Astrocyte of the spinal cord (primary cell): ENCODE data around the gene BCAS1.
"Not testable (repeated sequence)": the region's sequence is repeated elsewhere in the genome, so short reads cannot be mapped to it uniquely, and the experiment has no call there.

Experiments used
- DNase-seq: peaks from one replicate; pipeline ENCODE4 v3.0.0; 2011; ENCODE audit warnings: low read depth, low spot score
- H3K4me3 ChIP-seq: 2 replicates; pipeline ENCODE4 v1.5.1; 2011; ENCODE audit warnings: low read depth, mild to moderate bottlenecking, low read length, moderate library complexity
- in situ Hi-C: cut with HindIII; loops from 2 replicates; pipeline ENCODE4 v1.10.0; 2017; ENCODE audit warnings: low sequenced_read_pairs
- TF ChIP-seq, protein P1 (sequence below): IDR thresholded peaks from 2 replicates; pipeline ENCODE4 v1.5.1; 2012; ENCODE audit warnings: low read depth, mild to moderate bottlenecking, low read length, inconsistent platforms

Gene BCAS1

DNA sequence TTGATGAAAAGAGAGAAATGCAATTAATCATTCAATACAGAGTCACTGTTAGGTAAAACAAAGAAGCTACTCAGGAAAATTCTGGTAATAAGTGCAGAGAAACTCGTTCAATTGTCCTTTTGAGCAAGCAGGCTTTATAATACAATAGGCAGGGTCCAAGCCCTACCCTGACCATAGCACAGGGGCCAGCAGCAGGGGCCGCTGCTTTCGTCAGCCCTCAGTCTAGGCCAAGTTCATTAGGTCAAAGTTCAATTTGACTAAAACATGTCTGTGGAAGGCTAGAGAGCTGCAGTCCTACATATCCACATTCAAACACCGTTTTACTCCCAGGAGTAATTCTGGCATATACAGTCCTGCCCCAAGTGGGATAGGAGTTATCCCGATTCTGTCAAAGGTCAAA, 94.6 kb downstream of the BCAS1 start:
- TF ChIP-seq, protein P1, sequence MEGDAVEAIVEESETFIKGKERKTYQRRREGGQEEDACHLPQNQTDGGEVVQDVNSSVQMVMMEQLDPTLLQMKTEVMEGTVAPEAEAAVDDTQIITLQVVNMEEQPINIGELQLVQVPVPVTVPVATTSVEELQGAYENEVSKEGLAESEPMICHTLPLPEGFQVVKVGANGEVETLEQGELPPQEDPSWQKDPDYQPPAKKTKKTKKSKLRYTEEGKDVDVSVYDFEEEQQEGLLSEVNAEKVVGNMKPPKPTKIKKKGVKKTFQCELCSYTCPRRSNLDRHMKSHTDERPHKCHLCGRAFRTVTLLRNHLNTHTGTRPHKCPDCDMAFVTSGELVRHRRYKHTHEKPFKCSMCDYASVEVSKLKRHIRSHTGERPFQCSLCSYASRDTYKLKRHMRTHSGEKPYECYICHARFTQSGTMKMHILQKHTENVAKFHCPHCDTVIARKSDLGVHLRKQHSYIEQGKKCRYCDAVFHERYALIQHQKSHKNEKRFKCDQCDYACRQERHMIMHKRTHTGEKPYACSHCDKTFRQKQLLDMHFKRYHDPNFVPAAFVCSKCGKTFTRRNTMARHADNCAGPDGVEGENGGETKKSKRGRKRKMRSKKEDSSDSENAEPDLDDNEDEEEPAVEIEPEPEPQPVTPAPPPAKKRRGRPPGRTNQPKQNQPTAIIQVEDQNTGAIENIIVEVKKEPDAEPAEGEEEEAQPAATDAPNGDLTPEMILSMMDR = no peak
- no peak overlapping the region for H3K4me3 ChIP-seq
- no peak for DNase-seq
- in situ Hi-C loops = no loop called here

DNA sequence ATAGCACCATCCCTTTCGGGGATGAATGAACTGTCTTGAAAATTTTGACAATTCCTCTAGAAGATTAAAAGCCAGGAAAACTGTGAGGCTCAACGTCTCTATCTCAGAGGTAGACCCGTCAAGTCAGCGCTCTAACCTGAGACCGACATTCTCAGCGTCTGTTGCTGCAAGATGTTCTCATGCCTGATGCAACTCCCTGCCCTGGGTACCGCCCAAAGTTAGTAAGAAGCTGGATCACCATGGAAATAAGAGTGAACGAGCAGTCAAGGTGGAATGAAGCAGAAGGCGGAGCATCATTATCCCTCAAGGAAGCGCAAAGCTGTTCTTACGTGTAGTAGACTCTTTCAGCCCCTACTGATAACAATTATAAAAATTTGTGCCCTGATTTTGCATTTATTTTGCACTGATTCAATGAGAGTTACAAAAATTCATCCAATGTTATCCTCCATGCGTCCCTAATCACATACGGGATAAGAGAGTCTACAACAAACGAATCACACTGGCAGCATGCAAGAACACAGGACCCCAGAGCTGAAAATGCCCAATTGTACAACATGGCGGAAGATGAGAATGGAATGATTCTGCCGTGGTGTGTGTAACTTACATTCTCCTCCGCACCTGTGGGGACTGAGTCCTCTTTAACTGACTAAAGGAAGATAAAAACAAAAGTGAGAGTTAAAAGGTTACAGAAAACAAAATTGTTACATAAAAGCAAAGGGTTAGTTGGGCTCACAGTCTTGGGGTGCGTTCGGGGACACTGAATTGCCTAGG, 95.4 kb downstream of the BCAS1 start:
- in situ Hi-C loops = no loop called here
- DNase-seq = no peak
- no peak overlapping the region for H3K4me3 ChIP-seq
- TF ChIP-seq, protein P1 = no peak

DNA sequence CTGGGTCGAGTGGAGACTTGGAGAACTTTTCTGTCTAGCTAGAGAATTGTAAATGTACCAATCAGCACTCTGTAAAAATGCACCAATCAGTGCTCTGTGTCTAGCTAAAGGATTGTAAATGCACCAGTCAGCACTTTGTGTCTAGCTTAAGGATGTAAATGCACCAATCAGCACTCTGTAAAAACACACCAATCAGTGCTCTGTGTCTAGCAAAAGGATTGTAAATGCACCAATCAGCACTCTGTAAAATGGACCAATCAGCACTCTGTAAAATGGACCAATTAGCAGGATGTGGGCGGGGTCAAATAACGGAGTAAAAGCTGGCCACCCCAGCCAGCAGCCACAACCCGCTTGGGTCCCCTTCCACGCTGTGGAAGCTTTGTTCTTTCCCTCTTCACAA, 96.5 kb downstream of the BCAS1 start:
- H3K4me3 ChIP-seq, in situ Hi-C loops, DNase-seq: not testable (repeated sequence)

DNA sequence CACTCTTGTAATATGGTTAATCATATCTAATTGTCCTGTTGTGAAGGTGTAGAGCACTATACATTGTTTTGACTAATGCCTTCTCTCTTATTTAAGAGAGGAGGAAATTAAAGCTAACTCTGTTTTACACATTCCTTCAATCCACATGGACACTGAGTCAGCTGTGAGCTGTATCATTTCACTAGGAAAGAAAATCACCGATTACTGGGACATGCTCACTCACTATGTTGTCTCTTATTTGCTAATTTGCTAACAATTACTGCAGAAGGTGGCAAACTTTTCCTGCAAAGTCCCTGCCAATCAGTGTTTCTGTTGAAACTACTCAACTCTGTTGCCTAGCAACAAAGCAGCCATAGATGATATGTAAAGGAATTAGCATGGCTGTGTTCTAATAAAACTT, 98.2 kb downstream of the BCAS1 start:
- TF ChIP-seq, protein P1 = no peak
- in situ Hi-C loops = no loop called here
- no peak overlapping the region for H3K4me3 ChIP-seq
- DNase-seq = no peak

DNA sequence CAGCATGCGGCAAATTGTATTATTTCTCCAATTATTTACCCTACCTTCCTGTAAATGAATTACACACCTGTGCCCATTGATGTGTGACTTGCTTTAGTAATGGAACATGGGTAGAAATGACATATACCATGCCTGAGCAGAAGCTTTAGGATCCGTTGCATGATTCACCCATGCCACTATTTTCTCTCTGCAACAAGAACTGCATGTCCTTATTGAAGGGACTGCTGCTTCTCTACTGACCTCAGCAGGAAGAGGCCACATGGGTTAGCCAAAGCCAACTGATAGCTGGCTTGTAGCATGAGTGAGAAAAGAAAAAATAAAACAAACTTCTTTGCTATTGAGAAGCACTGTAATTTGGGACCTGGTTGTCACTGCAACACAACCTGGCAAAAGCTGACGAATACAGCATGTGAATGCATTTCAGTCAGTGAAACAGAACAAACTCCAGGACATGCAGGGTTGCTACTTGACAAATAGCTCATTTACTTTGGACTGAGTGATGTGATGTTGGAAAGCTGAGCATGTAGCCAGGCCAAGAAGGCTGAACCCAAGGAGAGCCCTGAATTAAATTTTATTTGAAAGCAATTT, 99.2 kb downstream of the BCAS1 start:
- DNase-seq = no peak
- no peak overlapping the region for H3K4me3 ChIP-seq
- in situ Hi-C loops = no loop called here
- TF ChIP-seq, protein P1 = no peak

DNA sequence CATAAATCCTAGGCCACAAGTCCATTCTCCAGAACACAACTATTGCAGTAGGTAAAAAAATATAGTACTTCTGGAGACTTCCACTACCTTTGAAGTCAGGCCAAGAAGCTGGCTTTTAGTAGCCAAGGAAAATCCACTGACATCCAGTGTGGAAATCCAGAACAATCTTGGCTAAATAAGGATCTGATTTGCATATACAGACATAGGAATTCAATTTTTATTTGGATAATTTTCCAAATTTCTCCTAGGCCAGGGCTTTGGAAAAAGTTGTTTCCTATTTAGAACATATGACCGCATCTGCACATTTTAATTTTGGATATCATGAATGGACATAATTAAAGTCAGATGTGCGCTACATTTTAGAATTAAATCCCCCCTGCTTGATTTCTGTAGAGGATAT, 100.2 kb downstream of the BCAS1 start:
- DNase-seq = no peak
- in situ Hi-C loops = no loop called here
- TF ChIP-seq, protein P1 = no peak
- H3K4me3 ChIP-seq = no peak overlapping the region

DNA sequence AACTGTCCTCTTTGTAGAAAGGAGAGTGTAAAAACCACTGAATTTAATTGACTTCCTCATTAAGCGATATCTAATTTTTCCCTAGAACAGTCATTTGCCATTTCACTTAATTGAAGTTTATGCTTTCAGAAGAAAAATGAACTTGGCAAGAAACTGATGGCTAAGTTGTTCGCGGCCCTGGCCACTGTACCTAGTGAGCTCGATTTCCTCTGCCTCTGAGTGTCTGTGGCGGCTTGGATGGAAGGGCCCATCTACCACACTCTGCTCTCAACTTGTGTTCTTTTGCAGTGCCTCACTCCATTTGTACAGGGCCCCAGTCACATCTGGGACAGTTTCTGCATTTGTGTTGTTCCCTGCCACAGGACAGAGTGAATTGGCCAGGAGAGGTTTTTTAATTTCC, 102.9 kb downstream of the BCAS1 start:
- no peak for DNase-seq
- in situ Hi-C loops = no loop called here

More for the DNA sequence above, 102.9 kb downstream of the BCAS1 start:
- H3K4me3 ChIP-seq = no peak overlapping the region
- TF ChIP-seq, protein P1 = no peak
